ENCODE data around the gene CD8A. TPM values are rescaled to one million over a fixed set of nuclear protein-coding genes. Genes with fewer than 3 reads are reported as not detected.

Gene CD8A
- total and polyA plus RNA-seq, 10 of the 15 experiments (the other 5 are each of a cell fraction or from before 2014, with no cell fraction given), result 0.15 to 0.43 TPM; not detected in 8

- TF ChIP-seq, protein P1, sequence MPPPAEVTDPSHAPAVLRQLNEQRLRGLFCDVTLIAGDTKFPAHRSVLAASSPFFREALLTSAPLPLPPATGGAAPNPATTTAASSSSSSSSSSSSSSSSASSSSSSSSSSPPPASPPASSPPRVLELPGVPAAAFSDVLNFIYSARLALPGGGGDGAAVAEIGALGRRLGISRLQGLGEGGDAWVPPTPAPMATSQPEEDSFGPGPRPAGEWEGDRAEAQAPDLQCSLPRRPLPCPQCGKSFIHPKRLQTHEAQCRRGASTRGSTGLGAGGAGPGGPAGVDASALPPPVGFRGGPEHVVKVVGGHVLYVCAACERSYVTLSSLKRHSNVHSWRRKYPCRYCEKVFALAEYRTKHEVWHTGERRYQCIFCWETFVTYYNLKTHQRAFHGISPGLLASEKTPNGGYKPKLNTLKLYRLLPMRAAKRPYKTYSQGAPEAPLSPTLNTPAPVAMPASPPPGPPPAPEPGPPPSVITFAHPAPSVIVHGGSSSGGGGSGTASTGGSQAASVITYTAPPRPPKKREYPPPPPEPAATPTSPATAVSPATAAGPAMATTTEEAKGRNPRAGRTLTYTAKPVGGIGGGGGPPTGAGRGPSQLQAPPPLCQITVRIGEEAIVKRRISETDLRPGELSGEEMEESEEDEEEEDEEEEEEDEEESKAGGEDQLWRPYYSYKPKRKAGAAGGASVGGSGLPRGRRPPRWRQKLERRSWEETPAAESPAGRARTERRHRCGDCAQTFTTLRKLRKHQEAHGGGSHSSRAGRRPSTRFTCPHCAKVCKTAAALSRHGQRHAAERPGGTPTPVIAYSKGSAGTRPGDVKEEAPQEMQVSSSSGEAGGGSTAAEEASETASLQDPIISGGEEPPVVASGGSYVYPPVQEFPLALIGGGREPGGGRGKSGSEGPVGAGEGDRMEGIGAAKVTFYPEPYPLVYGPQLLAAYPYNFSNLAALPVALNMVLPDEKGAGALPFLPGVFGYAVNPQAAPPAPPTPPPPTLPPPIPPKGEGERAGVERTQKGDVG (CRISPR knock-in tag; IDR thresholded peaks at IDR 0.05), result no peak
- TF ChIP-seq CHD2 (IDR thresholded peaks at IDR 0.05; ENCODE audit: borderline replicate concordance, low read depth, low read length) (no peak), ZNF217 (IDR thresholded peaks at IDR 0.05) (no peak)
Measured at GRCh38 chr2:86746939-86747338, 43.8 kb downstream of the CD8A start (continued).

GRCh38 chr2:86744152-86744551 is 46.6 kb downstream of the CD8A start:
- Histone ChIP-seq H3K4me1 (ENCODE audit: control insufficient read depth, insufficient read depth, low read length) (no peaks in the 10 kb centered on the region), H4K20me1 (ENCODE audit: control insufficient read depth, insufficient read depth) (no peaks in the 10 kb centered on the region), H3K4me3 (no peak overlapping the region), H3K36me3 (ENCODE audit: control insufficient read depth in 2 of 2, insufficient read depth in 2 of 2, low read length in 1 of 2) (peaks cover 2 to 4% of the 10 kb centered on the region in 2 experiments; a peak in 2 of 4 replicates), H3K9ac (ENCODE audit: control insufficient read depth, insufficient read depth, low read length) (no peak overlapping the region), H3K4me2 (ENCODE audit: control insufficient read depth, insufficient read depth) (no peak overlapping the region), H3K79me2 (ENCODE audit: control insufficient read depth, insufficient read depth, low read length) (peaks cover 2% of the 10 kb centered on the region), H2AFZ (ENCODE audit: control insufficient read depth, low read depth, low read length) (no peak overlapping the region), H3K9me3 (replicated peaks; ENCODE audit: control insufficient read depth, insufficient read depth, low read length) (no peaks in the 10 kb centered on the region; the same call in 2 of the 3 replicates), H3K27ac (ENCODE audit: control insufficient read depth, insufficient read depth) (no peak overlapping the region), H3K27me3 (replicated peaks in 1 of 2; ENCODE audit: control insufficient read depth in 2 of 2, insufficient read depth in 2 of 2, low read length in 1 of 2) (no peaks in the 10 kb centered on the region)
- ChIA-PET POLR2A (interaction anchor here (0.6 kb wide), 1 partner anchor 102 kb away, joined by 4 read pairs; no protein-coding TSS in a partner anchor), CTCF (interaction anchor here (0.6 kb wide), 1 partner anchor 1329 kb away, joined by 3 read pairs; no protein-coding TSS in a partner anchor), SMC1A (ENCODE audit: uncharacterized antibody, unreplicated experiment) (interaction anchor here (0.6 to 1.4 kb wide), 2 partner anchors 9 to 37 kb away, joined by 4 to 5 read pairs; no protein-coding TSS in a partner anchor), RAD21 (ENCODE audit: unreplicated experiment) (no interaction called here)
- in situ Hi-C loops (cut with MboI), result no loop called here
- DNase-seq (ENCODE audit: low read depth, low spot score) (no peak), ATAC-seq (no peak), FAIRE-seq (no peak)
- intact Hi-C loops (cut with micrococcal nuclease; ENCODE audit: unreplicated experiment), result no loop called here
- WGBS (ENCODE audit: insufficient coverage, insufficient replicate concordance, low lambda C conversion rate, missing lambda C conversion rate), result 97% methylated on average over 2 of the region's 2 CpGs
- no TSS peak for BruUV-seq (replicated peaks)
- no peak for TF ChIP-seq REST (IDR thresholded peaks at IDR 0.05; ENCODE audit: low read depth, low read length)
- TF ChIP-seq POLR2AphosphoS5 (IDR thresholded peaks at IDR 0.05; ENCODE audit: low read length), result no peak
- TF ChIP-seq CEBPB (IDR thresholded peaks at IDR 0.05; ENCODE audit: borderline replicate concordance in 1 of 2, low read depth in 2 of 2, low read length in 2 of 2), result no peak
- no peak for TF ChIP-seq BCL11A (IDR thresholded peaks at IDR 0.05; ENCODE audit: low read depth, low read length)
- TF ChIP-seq RAD51 (IDR thresholded peaks at IDR 0.05), result no peak
- TF ChIP-seq SUPT20H (IDR thresholded peaks at IDR 0.05; ENCODE audit: borderline replicate concordance, control insufficient read depth, low read depth, low read length), result no peak
- TF ChIP-seq NKRF (conservative IDR thresholded peaks at IDR 0.05), result no peak
- no peak for TF ChIP-seq EZH2 (IDR thresholded peaks at IDR 0.05; ENCODE audit: borderline replicate concordance, control insufficient read depth, low read depth, low read length)
- no peak for TF ChIP-seq MAX (IDR thresholded peaks at IDR 0.05; ENCODE audit: low read depth, low read length)
- no peak for TF ChIP-seq ZNF207 (IDR thresholded peaks at IDR 0.05; ENCODE audit: borderline replicate concordance)
- no peak for TF ChIP-seq ASH2L (IDR thresholded peaks at IDR 0.05; ENCODE audit: borderline replicate concordance, low read depth)
